Measurements from ENCODE around the gene GNL1. TPM values are rescaled to one million over a fixed set of nuclear protein-coding genes. Genes with fewer than 3 reads are reported as not detected.

Gene GNL1
- total and polyA plus RNA-seq, 10 of the 15 experiments (the other 5 are each of a cell fraction or from before 2014, with no cell fraction given), result 0.18 to 64.5 (median 45.5) TPM

- no peak for TF ChIP-seq EP300 (IDR thresholded peaks at IDR 0.05; ENCODE audit: borderline replicate concordance in 1 of 2, control insufficient read depth in 1 of 2, low read depth in 2 of 2, low read length in 2 of 2)
- TF ChIP-seq, protein P1, sequence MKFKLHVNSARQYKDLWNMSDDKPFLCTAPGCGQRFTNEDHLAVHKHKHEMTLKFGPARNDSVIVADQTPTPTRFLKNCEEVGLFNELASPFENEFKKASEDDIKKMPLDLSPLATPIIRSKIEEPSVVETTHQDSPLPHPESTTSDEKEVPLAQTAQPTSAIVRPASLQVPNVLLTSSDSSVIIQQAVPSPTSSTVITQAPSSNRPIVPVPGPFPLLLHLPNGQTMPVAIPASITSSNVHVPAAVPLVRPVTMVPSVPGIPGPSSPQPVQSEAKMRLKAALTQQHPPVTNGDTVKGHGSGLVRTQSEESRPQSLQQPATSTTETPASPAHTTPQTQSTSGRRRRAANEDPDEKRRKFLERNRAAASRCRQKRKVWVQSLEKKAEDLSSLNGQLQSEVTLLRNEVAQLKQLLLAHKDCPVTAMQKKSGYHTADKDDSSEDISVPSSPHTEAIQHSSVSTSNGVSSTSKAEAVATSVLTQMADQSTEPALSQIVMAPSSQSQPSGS (IDR thresholded peaks at IDR 0.05; ENCODE audit: low read length), result peak; percentile 18; the same call in 1 of the 2 replicates
- TF ChIP-seq MEF2A (IDR thresholded peaks at IDR 0.05; ENCODE audit: insufficient read depth, low read depth, low read length), result no peak
- TF ChIP-seq EGR1 (IDR thresholded peaks at IDR 0.05; ENCODE audit: borderline replicate concordance in 1 of 2, low read depth in 2 of 2, low read length in 2 of 2), result peak in 1 of 2 experiments; percentile 95; a peak in 2 of 3 replicates
- no peak; the same call in 1 of the 2 replicates for TF ChIP-seq CBFB (IDR thresholded peaks at IDR 0.05; ENCODE audit: low read depth)
- TF ChIP-seq IRF4 (IDR thresholded peaks at IDR 0.05; ENCODE audit: low read depth, low read length), result peak; percentile 11; the same call in 1 of the 2 replicates
- peak; percentile 77 for TF ChIP-seq RELA (IDR thresholded peaks at IDR 0.05; ENCODE audit: borderline replicate concordance, partially characterized antibody)
- TF ChIP-seq E2F4 (IDR thresholded peaks at IDR 0.05; ENCODE audit: low read depth, low read length), result no peak
- no peak for TF ChIP-seq ZNF384 (IDR thresholded peaks at IDR 0.05; ENCODE audit: borderline replicate concordance, low read depth, low read length)
- TF ChIP-seq, protein P2, sequence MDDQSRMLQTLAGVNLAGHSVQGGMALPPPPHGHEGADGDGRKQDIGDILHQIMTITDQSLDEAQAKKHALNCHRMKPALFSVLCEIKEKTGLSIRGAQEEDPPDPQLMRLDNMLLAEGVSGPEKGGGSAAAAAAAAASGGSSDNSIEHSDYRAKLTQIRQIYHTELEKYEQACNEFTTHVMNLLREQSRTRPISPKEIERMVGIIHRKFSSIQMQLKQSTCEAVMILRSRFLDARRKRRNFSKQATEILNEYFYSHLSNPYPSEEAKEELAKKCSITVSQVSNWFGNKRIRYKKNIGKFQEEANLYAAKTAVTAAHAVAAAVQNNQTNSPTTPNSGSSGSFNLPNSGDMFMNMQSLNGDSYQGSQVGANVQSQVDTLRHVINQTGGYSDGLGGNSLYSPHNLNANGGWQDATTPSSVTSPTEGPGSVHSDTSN (IDR thresholded peaks at IDR 0.05; ENCODE audit: insufficient replicate concordance, low read depth, low read length), result no peak
- peak; percentile 96 for TF ChIP-seq CREM (IDR thresholded peaks at IDR 0.05; ENCODE audit: low read depth)
- TF ChIP-seq FOXK2 (IDR thresholded peaks at IDR 0.05), result peak; percentile 95
- no peak for TF ChIP-seq NR2C2 (IDR thresholded peaks at IDR 0.05; ENCODE audit: borderline replicate concordance, control insufficient read depth, insufficient read length, low read depth)
- TF ChIP-seq, protein P3, sequence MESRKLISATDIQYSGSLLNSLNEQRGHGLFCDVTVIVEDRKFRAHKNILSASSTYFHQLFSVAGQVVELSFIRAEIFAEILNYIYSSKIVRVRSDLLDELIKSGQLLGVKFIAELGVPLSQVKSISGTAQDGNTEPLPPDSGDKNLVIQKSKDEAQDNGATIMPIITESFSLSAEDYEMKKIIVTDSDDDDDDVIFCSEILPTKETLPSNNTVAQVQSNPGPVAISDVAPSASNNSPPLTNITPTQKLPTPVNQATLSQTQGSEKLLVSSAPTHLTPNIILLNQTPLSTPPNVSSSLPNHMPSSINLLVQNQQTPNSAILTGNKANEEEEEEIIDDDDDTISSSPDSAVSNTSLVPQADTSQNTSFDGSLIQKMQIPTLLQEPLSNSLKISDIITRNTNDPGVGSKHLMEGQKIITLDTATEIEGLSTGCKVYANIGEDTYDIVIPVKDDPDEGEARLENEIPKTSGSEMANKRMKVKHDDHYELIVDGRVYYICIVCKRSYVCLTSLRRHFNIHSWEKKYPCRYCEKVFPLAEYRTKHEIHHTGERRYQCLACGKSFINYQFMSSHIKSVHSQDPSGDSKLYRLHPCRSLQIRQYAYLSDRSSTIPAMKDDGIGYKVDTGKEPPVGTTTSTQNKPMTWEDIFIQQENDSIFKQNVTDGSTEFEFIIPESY (IDR thresholded peaks at IDR 0.05), result no peak
- no peak for TF ChIP-seq TCF3 (IDR thresholded peaks at IDR 0.05; ENCODE audit: borderline replicate concordance, insufficient read depth, low read depth, low read length)
- TF ChIP-seq SRF (IDR thresholded peaks at IDR 0.05; ENCODE audit: low read depth in 2 of 2, low read length in 2 of 2), result peak in 1 of 2 experiments; percentile 49; a peak in 1 of 4 replicates
- no peak; the same call in 1 of the 2 replicates for TF ChIP-seq TBL1XR1 (IDR thresholded peaks at IDR 0.05; ENCODE audit: low read depth, low read length)
- TF ChIP-seq HDAC6 (IDR thresholded peaks at IDR 0.05; ENCODE audit: unreplicated experiment), result no peak
- no peak for TF ChIP-seq ZZZ3 (IDR thresholded peaks at IDR 0.05; ENCODE audit: control insufficient read depth, insufficient read length, low read depth)
- no peak for TF ChIP-seq E2F8 (IDR thresholded peaks at IDR 0.05; ENCODE audit: low read depth, partially characterized antibody)
These were observed at the start of gene GNL1 (continued) for GRCh38 chr6:30556066-30556905.

Measured in GM12878 (cell line).